ENCODE data around the gene ITPR1. TPM values are rescaled to one million over a fixed set of nuclear protein-coding genes. Genes with fewer than 3 reads are reported as not detected.

The ITPR1 gene
- total RNA-seq, 1 experiment from 2014 or later, result 7.5 TPM

DNA sequence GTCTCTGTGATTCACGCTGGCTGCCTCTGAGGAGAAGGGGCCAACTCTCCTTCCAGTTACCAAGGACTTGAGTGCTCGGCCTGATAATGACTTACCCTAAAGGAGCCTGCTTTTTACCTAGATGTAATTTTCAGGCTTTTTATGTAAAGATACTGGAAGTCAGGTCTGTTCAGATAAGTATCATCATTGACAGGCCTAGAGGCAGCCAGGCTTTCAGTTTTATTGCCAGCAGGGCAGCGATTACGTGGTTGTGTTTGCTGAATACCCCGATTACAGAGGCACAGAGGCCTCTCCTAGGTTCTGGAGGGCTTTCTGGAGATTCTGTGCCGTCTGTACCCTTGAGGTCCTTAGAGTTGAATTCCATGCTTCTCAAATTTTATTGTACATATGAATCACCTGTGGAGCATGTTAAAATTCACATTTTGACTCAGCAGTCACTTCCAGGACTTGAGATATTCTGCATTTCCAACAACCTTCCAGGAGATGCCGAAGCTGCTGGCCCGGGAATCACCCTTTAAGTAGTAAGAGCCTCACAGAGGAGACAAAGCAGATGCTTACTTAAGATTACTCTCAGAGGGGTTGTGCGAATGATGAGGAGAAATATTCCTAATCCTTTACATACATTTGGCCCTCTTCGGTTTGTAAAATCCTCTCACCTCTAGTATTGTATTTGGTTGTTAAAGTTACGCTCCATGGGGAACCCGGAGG, 326.0 kb downstream of the ITPR1 start:
- intact Hi-C loops (cut with micrococcal nuclease), result no loop called here
- Mint-ChIP-seq H3K36me3 (ENCODE audit: insufficient read depth, unreplicated experiment) (no peaks in the 10 kb centered on the region), H3K4me1 (ENCODE audit: insufficient read depth, unreplicated experiment) (peaks cover 10% of the 10 kb centered on the region), H3K27ac (ENCODE audit: low read depth, unreplicated experiment) (no peak overlapping the region), H3K4me3 (ENCODE audit: unreplicated experiment) (no peak overlapping the region), H3K27me3 (ENCODE audit: insufficient read depth, unreplicated experiment) (no peaks in the 10 kb centered on the region), H3K9me3 (ENCODE audit: unreplicated experiment) (peaks cover 7% of the 10 kb centered on the region)
- TF ChIP-seq, protein P1, sequence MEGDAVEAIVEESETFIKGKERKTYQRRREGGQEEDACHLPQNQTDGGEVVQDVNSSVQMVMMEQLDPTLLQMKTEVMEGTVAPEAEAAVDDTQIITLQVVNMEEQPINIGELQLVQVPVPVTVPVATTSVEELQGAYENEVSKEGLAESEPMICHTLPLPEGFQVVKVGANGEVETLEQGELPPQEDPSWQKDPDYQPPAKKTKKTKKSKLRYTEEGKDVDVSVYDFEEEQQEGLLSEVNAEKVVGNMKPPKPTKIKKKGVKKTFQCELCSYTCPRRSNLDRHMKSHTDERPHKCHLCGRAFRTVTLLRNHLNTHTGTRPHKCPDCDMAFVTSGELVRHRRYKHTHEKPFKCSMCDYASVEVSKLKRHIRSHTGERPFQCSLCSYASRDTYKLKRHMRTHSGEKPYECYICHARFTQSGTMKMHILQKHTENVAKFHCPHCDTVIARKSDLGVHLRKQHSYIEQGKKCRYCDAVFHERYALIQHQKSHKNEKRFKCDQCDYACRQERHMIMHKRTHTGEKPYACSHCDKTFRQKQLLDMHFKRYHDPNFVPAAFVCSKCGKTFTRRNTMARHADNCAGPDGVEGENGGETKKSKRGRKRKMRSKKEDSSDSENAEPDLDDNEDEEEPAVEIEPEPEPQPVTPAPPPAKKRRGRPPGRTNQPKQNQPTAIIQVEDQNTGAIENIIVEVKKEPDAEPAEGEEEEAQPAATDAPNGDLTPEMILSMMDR (IDR thresholded peaks at IDR 0.05; ENCODE audit: unreplicated experiment), result no peak
- CTCF ChIA-PET, result interaction anchor here (1.1 kb wide), 1 partner anchor 9 kb away, joined by 3 read pairs; no protein-coding TSS in a partner anchor
- POLR2A ChIA-PET, result no interaction called here
- no TSS peak for BruUV-seq (replicated peaks)
- DNase-seq (ENCODE audit: unreplicated experiment), result no peak

DNA sequence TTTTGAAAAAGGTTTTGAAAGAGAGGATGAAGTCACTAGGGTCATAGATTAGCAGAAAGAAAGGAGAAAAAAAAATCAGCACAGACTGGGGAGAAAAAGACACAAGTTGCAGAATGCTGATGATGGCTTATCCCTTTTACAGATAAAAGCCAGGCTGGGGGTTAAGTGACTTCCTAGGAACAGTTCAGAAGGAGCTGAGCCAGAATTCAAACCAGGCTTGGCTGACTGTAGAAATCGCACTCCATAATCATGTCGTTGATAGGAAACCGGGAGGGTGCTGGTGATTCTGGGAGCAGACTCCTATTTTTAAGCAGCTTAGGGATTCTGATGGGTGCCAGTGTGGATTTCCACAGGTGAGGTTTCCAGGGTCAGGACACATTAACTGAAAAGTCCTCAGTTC, 326.6 kb downstream of the ITPR1 start:
- Mint-ChIP-seq H3K4me3 (ENCODE audit: unreplicated experiment) (no peak overlapping the region), H3K36me3 (ENCODE audit: insufficient read depth, unreplicated experiment) (no peaks in the 10 kb centered on the region), H3K27ac (ENCODE audit: low read depth, unreplicated experiment) (no peak overlapping the region), H3K9me3 (ENCODE audit: unreplicated experiment) (peaks cover 7% of the 10 kb centered on the region), H3K27me3 (ENCODE audit: insufficient read depth, unreplicated experiment) (no peaks in the 10 kb centered on the region), H3K4me1 (ENCODE audit: insufficient read depth, unreplicated experiment) (peaks cover 16% of the 10 kb centered on the region)
- no peak for DNase-seq (ENCODE audit: unreplicated experiment)
- ChIA-PET CTCF (no interaction called here), POLR2A (no interaction called here)
- TF ChIP-seq, protein P1 (IDR thresholded peaks at IDR 0.05; ENCODE audit: unreplicated experiment), result no peak
- no TSS peak for BruUV-seq (replicated peaks)
- intact Hi-C loops (cut with micrococcal nuclease), result no loop called here

DNA sequence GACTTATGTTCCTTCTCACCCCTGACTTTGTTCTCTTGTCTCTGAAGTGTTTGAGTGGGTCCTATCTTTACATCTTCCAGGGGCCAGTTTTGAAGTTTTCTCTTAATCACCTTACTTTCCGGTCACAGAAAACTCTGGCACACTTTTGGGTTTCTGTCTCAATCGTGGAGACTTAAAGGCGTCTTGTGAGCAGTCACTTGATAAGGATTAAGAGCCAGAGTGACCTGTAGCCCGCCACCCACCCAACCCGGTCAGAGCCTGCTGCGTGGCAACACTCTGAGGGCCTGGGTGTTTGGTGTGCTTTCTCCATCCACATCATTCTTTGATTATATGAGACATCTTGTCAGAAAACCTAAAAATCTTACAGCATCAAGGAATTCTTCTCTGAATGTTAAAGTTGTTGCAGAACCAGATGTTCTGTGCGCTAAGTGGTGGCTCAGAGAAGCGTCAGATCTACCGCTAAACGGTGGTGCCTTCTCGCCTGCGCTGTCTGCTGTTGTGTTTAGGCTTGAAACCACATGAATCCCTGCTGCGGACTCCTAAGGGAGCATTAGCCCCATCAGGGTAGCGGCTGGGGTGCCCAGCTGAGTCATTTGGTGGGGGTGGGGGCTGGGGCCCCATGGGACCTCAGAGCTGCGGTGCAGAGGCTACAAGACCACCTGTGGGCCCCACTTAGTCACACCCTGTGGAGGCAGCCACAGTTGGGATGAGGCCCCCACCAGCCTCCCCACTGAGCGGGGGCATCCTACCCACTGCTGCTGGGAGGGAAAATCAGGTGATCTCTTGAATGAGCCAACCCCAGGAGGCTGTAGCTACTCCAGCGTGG, 327.4 kb downstream of the ITPR1 start:
- no peak for DNase-seq (ENCODE audit: unreplicated experiment)
- no TSS peak for BruUV-seq (replicated peaks)
- POLR2A ChIA-PET, result no interaction called here
- Mint-ChIP-seq H3K9me3 (ENCODE audit: unreplicated experiment) (peaks cover 7% of the 10 kb centered on the region), H3K4me3 (ENCODE audit: unreplicated experiment) (no peak overlapping the region), H3K4me1 (ENCODE audit: insufficient read depth, unreplicated experiment) (peaks cover 24% of the 10 kb centered on the region), H3K27me3 (ENCODE audit: insufficient read depth, unreplicated experiment) (no peaks in the 10 kb centered on the region), H3K36me3 (ENCODE audit: insufficient read depth, unreplicated experiment) (no peaks in the 10 kb centered on the region), H3K27ac (ENCODE audit: low read depth, unreplicated experiment) (no peak overlapping the region)
- intact Hi-C loops (cut with micrococcal nuclease), result no loop called here
- CTCF ChIA-PET, result interaction anchor here (0.6 kb wide), 1 partner anchor 407 kb away, joined by 4 read pairs; no protein-coding TSS in a partner anchor
- TF ChIP-seq, protein P1 (IDR thresholded peaks at IDR 0.05; ENCODE audit: unreplicated experiment), result no peak

DNA sequence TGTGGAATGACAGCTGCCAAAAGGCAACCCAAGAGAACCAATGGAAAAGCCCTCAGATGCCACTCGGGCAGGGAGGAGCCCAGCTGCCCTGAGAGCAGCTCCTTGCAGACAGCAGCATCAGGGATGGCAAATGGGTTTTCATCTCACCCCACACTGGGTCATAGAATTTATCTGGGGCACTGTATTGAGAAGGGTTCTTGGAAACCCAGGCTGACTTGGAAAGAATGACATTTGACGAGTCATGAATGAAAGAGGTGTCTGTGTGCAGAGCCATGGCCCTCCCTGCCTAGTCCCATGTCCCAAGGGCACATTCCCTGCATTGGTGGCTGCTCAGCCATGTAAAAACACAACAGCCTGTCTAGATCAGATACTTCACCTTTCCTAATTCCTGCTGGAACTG, 328.2 kb downstream of the ITPR1 start:
- ChIA-PET POLR2A (no interaction called here), CTCF (interaction anchor here (0.6 kb wide), 1 partner anchor 299 kb away, joined by 3 read pairs; no protein-coding TSS in a partner anchor)
- no peak overlapping the region for H3K27ac Mint-ChIP-seq (ENCODE audit: low read depth, unreplicated experiment)
- H3K4me3 Mint-ChIP-seq (ENCODE audit: unreplicated experiment), result no peak overlapping the region
- no peak for DNase-seq (ENCODE audit: unreplicated experiment)
- H3K36me3 Mint-ChIP-seq (ENCODE audit: insufficient read depth, unreplicated experiment), result no peaks in the 10 kb centered on the region
- peaks cover 7% of the 10 kb centered on the region for H3K9me3 Mint-ChIP-seq (ENCODE audit: unreplicated experiment)
- intact Hi-C loops (cut with micrococcal nuclease), result no loop called here
- BruUV-seq (replicated peaks), result no TSS peak
- H3K4me1 Mint-ChIP-seq (ENCODE audit: insufficient read depth, unreplicated experiment), result peaks cover 32% of the 10 kb centered on the region
- H3K27me3 Mint-ChIP-seq (ENCODE audit: insufficient read depth, unreplicated experiment), result no peaks in the 10 kb centered on the region
- TF ChIP-seq, protein P1 (IDR thresholded peaks at IDR 0.05; ENCODE audit: unreplicated experiment), result no peak
